Measurements from ENCODE around the gene HSF4.

- TF ChIP-seq POLR2A (IDR thresholded peaks at IDR 0.05): no peak
- no peak for TF ChIP-seq CTCF (IDR thresholded peaks at IDR 0.05 in 4 of 5, conservative IDR thresholded peaks at IDR 0.05 in 1 of 5)
Observed at GRCh38 chr16:67158637-67159600, 5.6 kb upstream of the HSF4 start.

Data from gastrocnemius medialis (tissue), 4 donors.